Measurements from ENCODE around the gene TRIM14. TPM values are rescaled to one million over a fixed set of nuclear protein-coding genes. Genes with fewer than 3 reads are reported as not detected.

Gene TRIM14
- total and polyA plus RNA-seq, 2 of the 4 experiments (the other 2 are of a cell fraction) = 3.0 to 8.5 TPM

- CTCF ChIA-PET = no interaction called here
- Histone ChIP-seq H2AK9ac (replicated peaks; ENCODE audit: low read depth, low read length, poor library complexity) (no peak overlapping the region), H3K9me3 (ENCODE audit: control insufficient read depth, insufficient read depth, low read length) (no peaks in the 10 kb centered on the region), H2AK5ac (ENCODE audit: low read depth, low read length) (no peak overlapping the region), H4K91ac (ENCODE audit: insufficient read depth, low read depth, low read length) (no peak overlapping the region), H3K14ac (replicated peaks; ENCODE audit: low read depth, low read length) (no peak overlapping the region), H4K5ac (ENCODE audit: low read depth, low read length) (no peak overlapping the region), H3K9me1 (ENCODE audit: insufficient read depth, low read length) (0 out of 2 replicates have a peak, but pooled peaks cover 2% of the 10 kb centered on the region), H2AFZ (replicated peaks; ENCODE audit: low read length, poor library complexity) (no peak overlapping the region), H2BK120ac (ENCODE audit: low read depth, low read length) (no peak overlapping the region), H4K20me1 (ENCODE audit: insufficient read depth, low read length) (0 out of 2 replicates have a peak, but pooled peaks cover 5% of the 10 kb centered on the region), H3K4ac (ENCODE audit: low read depth, low read length) (no peak overlapping the region), H3K23ac (ENCODE audit: low read depth, low read length) (no peak overlapping the region), H2BK20ac (ENCODE audit: low read depth, low read length) (no peak overlapping the region), H3K4me1 (ENCODE audit: control insufficient read depth, insufficient read depth, low read length) (peaks cover 8% of the 10 kb centered on the region), H3K36me3 (ENCODE audit: control insufficient read depth, insufficient read depth, low read length) (peaks cover 11% of the 10 kb centered on the region), H3K4me2 (ENCODE audit: low read depth, low read length) (no peak overlapping the region), H3K9ac (ENCODE audit: low read depth, low read length) (no peak overlapping the region), H2BK15ac (ENCODE audit: low read depth, low read length) (no peak overlapping the region), H3K56ac (ENCODE audit: extremely low read depth, insufficient read depth, low read length) (no peak overlapping the region), H3K18ac (ENCODE audit: low read depth, low read length) (no peak overlapping the region), H3K79me1 (ENCODE audit: low read depth in 1 of 2, low read length in 2 of 2) (peaks cover 7 to 8% of the 10 kb centered on the region in 2 experiments; a peak in 3 of 4 replicates), H4K8ac (ENCODE audit: low read depth in 2 of 2, low read length in 2 of 2) (no peak overlapping the region), H3K4me3 (ENCODE audit: insufficient read depth, low read depth, low read length) (no peak overlapping the region), H2BK5ac (ENCODE audit: low read depth, low read length, poor library complexity, severe bottlenecking) (no peak overlapping the region), H3K27ac (ENCODE audit: insufficient read depth, low read length) (no peak overlapping the region), H3K27me3 (ENCODE audit: control insufficient read depth, insufficient read depth, low read length) (no peaks in the 10 kb centered on the region)
- no TSS peak for BruUV-seq (replicated peaks)
- in situ Hi-C loops (cut with MboI; ENCODE audit: low sequenced_read_pairs) (no loop called here), dilution Hi-C loops (cut with HindIII; ENCODE audit: low sequenced_read_pairs, unreplicated experiment) (no loop called here), intact Hi-C loops (cut with micrococcal nuclease) (no loop called here)
- ATAC-seq (ENCODE audit: low read depth) (no peak), DNase-seq (no peak)
- POLR2A ChIA-PET (ENCODE audit: unreplicated experiment) = no interaction called here
- WGBS, 2 experiments (ENCODE audit: extremely low coverage in 2 of 2, insufficient read length in 1 of 2) = 93% methylated on average over 2 of the region's 4 CpGs; no CpG with 5 or more reads in 1 of the 2 experiments
- TF ChIP-seq USF2 (IDR thresholded peaks at IDR 0.05; ENCODE audit: low read depth, low read length) = no peak
- TF ChIP-seq CHD1 (IDR thresholded peaks at IDR 0.05; ENCODE audit: low read depth, low read length) = no peak
- TF ChIP-seq SMC3 (IDR thresholded peaks at IDR 0.05; ENCODE audit: low read depth, low read length) = no peak
Measured at GRCh38 chr9:98086461-98086860, 32.6 kb downstream of the TRIM14 start.

Data from IMR-90 (cell line).